NB4 (cell line): ENCODE data around the gene TMEM260.
"Not testable (repeated sequence)": the region's sequence is repeated elsewhere in the genome, so short reads cannot be mapped to it uniquely, and the experiment has no call there.

Experiments
- CTCF ChIP-seq: IDR thresholded peaks from one replicate; pipeline ENCODE4 v1.5.1; 2012; ENCODE audit warnings: low read depth, low read length
- POLR2A ChIP-seq: IDR thresholded peaks from 2 replicates; pipeline ENCODE4 v1.6.1; 2011; ENCODE audit warnings: mild to moderate bottlenecking; ENCODE audit not compliant: insufficient read length; ENCODE audit errors: extremely low read depth

GRCh38 chr14:56667290-56667689 is 87.7 kb downstream of the TMEM260 start:
- TF ChIP-seq CTCF, POLR2A: not testable (repeated sequence)
